ENCODE measurements around the gene MOSMO. TPM values are rescaled to one million over a fixed set of nuclear protein-coding genes. Genes with fewer than 3 reads are reported as not detected.

The MOSMO gene
- total and polyA plus RNA-seq, 2 of the 13 experiments (the other 11 are each of a cell fraction or from before 2014, with no cell fraction given) = 26.7 to 32.6 TPM

DNA sequence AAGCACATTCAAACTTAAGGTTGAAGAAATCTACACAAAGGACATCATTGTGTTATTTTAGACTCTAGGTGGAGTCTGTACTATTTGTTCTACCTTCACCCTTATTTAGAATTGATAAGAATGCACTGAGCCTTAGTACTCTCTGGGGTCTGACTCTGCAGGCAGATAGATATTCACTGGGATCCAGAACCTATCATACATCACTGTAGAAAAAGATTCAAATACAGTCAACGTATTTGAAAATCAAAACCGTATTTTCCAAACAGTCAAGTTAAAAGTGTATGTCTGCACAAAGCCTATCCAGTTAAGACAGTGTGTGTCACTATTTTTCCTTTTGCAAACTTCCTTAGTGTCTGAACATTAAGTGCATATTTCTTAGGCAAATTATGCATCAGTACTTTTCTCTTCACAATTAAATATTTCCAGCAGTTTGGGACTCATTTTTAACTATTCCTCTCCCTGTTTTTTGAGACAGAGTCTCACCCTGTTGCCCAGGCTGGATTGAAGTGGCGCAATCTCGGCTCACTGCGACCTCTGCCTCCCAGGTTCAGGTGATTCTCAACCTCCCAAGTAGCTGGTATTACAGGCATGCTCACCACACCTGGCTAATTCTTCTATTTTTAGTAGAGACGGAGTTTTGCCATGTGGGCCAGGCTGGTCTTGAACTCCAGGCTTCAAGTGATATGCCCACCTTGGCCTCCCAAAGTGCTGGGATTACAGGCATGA lies 22.3 kb downstream of the MOSMO start (continued):
- TF ChIP-seq KLF16 (CRISPR knock-in tag; IDR thresholded peaks at IDR 0.05) = 0 out of 4 replicates have a peak, but pooled peaks of 1 of the 2 experiments have one; percentile 42
- TF ChIP-seq ISL2 (CRISPR knock-in tag; IDR thresholded peaks at IDR 0.05) = peak; percentile 56; the same call in 1 of the 2 replicates
- peak; percentile 41 for TF ChIP-seq ASH2L (IDR thresholded peaks at IDR 0.05; ENCODE audit: insufficient read length, low read depth, low read length)
- peak; percentile 44; the same call in 1 of the 2 replicates for TF ChIP-seq ZNF652 (CRISPR knock-in tag; IDR thresholded peaks at IDR 0.05; ENCODE audit: borderline replicate concordance, low read depth)
- TF ChIP-seq SMYD3 (CRISPR knock-in tag; IDR thresholded peaks at IDR 0.05) = peak; percentile 59; the same call in 1 of the 2 replicates
- TF ChIP-seq ZNF350 (CRISPR knock-in tag; IDR thresholded peaks at IDR 0.05; ENCODE audit: borderline replicate concordance, low read depth) = no peak
- TF ChIP-seq HMG20B (CRISPR knock-in tag; conservative IDR thresholded peaks at IDR 0.05) = no peak
- no peak for TF ChIP-seq SOX13 (IDR thresholded peaks at IDR 0.05)
- TF ChIP-seq SOX13 (CRISPR knock-in tag; conservative IDR thresholded peaks at IDR 0.05 in 1 of 2, IDR thresholded peaks at IDR 0.05 in 1 of 2) = 0 out of 4 replicates have a peak, but pooled peaks of 1 of the 2 experiments have one; percentile 43
- TF ChIP-seq, protein P1, sequence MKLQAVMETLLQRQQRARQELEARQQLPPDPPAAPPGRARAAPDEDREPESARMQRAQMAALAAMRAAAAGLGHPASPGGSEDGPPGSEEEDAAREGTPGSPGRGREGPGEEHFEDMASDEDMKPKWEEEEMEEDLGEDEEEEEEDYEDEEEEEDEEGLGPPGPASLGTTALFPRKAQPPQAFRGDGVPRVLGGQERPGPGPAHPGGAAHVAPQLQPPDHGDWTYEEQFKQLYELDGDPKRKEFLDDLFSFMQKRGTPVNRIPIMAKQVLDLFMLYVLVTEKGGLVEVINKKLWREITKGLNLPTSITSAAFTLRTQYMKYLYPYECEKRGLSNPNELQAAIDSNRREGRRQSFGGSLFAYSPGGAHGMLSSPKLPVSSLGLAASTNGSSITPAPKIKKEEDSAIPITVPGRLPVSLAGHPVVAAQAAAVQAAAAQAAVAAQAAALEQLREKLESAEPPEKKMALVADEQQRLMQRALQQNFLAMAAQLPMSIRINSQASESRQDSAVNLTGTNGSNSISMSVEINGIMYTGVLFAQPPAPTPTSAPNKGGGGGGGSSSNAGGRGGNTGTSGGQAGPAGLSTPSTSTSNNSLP (IDR thresholded peaks at IDR 0.05; ENCODE audit: low read depth, low read length) = peak; percentile 31; the same call in 1 of the 2 replicates
- TF ChIP-seq ATF1 (CRISPR knock-in tag; IDR thresholded peaks at IDR 0.05) = no peak
- no peak for TF ChIP-seq NFKB2 (CRISPR knock-in tag; IDR thresholded peaks at IDR 0.05; ENCODE audit: borderline replicate concordance)
- no peak for TF ChIP-seq NFKBIZ (CRISPR knock-in tag; IDR thresholded peaks at IDR 0.05)
- TF ChIP-seq, protein P2, sequence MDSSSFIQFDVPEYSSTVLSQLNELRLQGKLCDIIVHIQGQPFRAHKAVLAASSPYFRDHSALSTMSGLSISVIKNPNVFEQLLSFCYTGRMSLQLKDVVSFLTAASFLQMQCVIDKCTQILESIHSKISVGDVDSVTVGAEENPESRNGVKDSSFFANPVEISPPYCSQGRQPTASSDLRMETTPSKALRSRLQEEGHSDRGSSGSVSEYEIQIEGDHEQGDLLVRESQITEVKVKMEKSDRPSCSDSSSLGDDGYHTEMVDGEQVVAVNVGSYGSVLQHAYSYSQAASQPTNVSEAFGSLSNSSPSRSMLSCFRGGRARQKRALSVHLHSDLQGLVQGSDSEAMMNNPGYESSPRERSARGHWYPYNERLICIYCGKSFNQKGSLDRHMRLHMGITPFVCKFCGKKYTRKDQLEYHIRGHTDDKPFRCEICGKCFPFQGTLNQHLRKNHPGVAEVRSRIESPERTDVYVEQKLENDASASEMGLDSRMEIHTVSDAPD (CRISPR knock-in tag; IDR thresholded peaks at IDR 0.05) = no peak
- TF ChIP-seq, protein P3, sequence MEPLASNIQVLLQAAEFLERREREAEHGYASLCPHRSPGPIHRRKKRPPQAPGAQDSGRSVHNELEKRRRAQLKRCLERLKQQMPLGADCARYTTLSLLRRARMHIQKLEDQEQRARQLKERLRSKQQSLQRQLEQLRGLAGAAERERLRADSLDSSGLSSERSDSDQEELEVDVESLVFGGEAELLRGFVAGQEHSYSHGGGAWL (CRISPR knock-in tag; IDR thresholded peaks at IDR 0.05) = no peak
- TF ChIP-seq REPIN1 (CRISPR knock-in tag; IDR thresholded peaks at IDR 0.05; ENCODE audit: borderline replicate concordance, low read depth) = peak; percentile 55; the same call in 1 of the 2 replicates
- TF ChIP-seq PHF8 (CRISPR knock-in tag; IDR thresholded peaks at IDR 0.05) = 0 out of 2 replicates have a peak, but pooled peaks have one; percentile 15
- peak; percentile 58 for TF ChIP-seq ZEB1 (IDR thresholded peaks at IDR 0.05; ENCODE audit: insufficient replicate concordance, low read depth)
- TF ChIP-seq, protein P4, sequence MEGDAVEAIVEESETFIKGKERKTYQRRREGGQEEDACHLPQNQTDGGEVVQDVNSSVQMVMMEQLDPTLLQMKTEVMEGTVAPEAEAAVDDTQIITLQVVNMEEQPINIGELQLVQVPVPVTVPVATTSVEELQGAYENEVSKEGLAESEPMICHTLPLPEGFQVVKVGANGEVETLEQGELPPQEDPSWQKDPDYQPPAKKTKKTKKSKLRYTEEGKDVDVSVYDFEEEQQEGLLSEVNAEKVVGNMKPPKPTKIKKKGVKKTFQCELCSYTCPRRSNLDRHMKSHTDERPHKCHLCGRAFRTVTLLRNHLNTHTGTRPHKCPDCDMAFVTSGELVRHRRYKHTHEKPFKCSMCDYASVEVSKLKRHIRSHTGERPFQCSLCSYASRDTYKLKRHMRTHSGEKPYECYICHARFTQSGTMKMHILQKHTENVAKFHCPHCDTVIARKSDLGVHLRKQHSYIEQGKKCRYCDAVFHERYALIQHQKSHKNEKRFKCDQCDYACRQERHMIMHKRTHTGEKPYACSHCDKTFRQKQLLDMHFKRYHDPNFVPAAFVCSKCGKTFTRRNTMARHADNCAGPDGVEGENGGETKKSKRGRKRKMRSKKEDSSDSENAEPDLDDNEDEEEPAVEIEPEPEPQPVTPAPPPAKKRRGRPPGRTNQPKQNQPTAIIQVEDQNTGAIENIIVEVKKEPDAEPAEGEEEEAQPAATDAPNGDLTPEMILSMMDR (CRISPR knock-in tag; IDR thresholded peaks at IDR 0.05) = peak; percentile 28; the same call in 1 of the 2 replicates
- TF ChIP-seq HOXA3 (CRISPR knock-in tag; IDR thresholded peaks at IDR 0.05) = peak; percentile 49; the same call in 1 of the 2 replicates
- TF ChIP-seq HMG20A (CRISPR knock-in tag; IDR thresholded peaks at IDR 0.05; ENCODE audit: borderline replicate concordance) = peak; percentile 13; the same call in 1 of the 2 replicates
- TF ChIP-seq SAP130 (CRISPR knock-in tag; IDR thresholded peaks at IDR 0.05; ENCODE audit: low read depth) = 0 out of 2 replicates have a peak, but pooled peaks have one; percentile 12
- no peak for TF ChIP-seq ZNF33A (CRISPR knock-in tag; IDR thresholded peaks at IDR 0.05; ENCODE audit: borderline replicate concordance)
- TF ChIP-seq ZNF761 (CRISPR knock-in tag; conservative IDR thresholded peaks at IDR 0.05) = no peak
- TF ChIP-seq ZNF777 (CRISPR knock-in tag; IDR thresholded peaks at IDR 0.05) = no peak

Data from HepG2 (cell line).